LoVo (cell line): ENCODE data around the gene AOC3.
A peak's percentile ranks its signal among the peaks of the same experiment; 100 is the strongest.
"Not testable (repeated sequence)": the region's sequence is repeated elsewhere in the genome, so short reads cannot be mapped to it uniquely, and the experiment has no call there.

Experiments used
- DNase-seq: peaks from one replicate; pipeline ENCODE4 v3.0.0-alpha.2; 2016; ENCODE audit warnings: low spot score

The AOC3 gene

DNA sequence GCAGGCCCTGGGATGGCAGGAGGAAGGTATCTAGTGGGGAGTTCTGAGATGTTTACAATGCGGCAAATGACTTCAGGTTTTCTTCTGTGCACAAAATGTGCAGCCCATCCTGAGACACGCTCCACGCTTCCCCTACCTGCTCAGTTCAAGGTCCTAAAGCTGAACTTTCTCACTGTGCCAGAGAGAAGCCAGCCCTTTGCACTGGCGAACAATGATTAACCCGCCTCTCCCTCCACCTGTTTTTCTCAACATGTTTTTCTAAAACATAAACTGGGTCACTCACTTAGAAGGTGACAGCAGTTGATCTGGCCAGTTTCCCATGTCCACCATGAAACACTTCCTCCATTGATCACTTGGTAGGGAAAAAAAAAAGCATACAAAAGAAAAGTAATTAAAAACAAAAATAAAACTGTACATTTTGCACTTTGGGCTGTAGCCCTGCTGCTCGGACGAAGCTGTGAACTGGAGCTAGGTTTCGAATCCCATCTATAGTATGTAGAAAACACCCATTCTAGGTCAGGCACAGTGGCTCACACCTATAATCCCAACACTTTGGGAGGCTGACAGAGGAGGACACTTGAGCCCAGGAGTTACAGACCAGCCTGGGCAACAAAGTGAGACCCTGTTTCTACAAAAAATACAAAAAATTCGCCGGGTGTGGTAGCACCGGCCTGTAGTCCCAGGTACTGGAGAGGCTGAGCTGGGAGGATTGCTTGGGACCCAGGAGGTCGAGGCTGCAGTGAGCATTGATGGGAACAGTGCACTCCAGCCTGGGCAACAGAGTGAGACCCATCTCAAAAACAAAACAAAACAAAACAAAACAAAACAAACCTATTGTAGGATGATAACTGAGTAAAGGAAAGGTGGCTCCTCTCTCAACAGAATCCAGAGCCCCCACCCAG is 43.5 kb downstream of the AOC3 start:
- DNase-seq = no peak

DNA sequence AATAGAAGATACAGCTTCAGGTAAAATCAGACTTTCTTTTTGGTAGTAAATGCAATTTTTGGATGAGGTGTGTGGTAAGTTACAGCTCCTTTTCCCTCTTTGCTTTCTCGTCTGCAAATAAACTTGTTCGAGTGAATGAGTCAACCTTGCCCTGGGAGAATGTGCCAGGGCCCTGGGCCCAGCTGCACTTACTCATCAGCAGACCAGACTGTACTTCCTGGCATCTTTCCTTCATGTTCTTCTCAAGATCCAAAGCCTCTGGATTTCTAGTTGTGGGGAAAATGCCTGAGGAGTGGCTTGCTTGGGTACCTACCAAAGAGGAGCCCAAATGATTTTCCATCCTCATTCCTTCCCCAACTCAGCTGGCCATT is 44.2 kb downstream of the AOC3 start:
- peak; percentile 19 for DNase-seq

DNA sequence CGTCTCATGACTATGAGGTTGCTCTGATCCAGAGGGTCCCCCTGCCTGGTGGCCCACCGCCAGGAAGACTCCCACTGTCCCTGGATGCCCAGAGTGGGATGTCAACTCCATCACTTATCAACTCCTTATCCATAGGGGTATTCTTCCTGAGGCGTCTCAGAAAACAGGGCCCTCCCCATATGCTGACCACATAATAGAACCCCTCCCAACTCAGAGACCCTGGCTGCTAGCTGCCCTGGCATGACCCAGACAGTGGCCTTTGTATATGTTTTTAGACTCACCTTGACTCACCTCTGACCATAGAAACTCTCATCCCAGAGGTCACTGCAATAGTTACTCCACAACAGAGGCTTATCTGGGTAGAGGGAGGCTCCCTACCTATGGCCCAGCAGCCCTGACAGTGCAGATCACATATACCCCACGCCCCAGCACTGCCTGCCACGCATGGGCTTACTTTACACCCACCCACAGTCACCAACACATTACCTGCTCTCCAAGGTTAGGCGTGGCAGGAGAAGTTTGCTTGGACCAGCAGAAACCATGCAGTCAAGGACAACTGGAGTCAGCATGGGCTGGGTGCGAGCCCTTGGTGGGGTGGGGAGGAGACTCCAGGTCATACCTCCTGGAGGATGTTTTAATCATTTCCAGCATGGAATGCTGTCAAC is 47.3 kb downstream of the AOC3 start:
- DNase-seq = no peak

DNA sequence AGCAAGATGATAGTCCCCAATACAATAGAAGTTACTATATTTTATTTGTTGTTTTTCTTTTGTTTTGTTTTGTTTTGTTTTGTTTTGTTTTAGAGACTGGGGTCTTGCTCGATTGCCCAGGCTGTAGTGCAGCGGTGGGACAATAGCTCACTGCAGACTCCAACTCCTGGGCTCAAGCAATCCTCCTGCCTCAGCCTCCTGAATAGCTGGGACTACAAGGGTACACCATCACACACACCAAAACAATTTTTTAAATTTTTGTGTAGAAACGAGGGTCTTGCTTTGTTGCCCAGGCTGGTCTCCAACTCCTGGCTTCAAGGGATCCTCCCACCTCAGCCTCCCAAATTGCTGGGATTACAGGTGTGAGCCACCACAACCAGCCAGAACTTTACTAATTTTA is 49.0 kb downstream of the AOC3 start:
- DNase-seq = not testable (repeated sequence)

DNA sequence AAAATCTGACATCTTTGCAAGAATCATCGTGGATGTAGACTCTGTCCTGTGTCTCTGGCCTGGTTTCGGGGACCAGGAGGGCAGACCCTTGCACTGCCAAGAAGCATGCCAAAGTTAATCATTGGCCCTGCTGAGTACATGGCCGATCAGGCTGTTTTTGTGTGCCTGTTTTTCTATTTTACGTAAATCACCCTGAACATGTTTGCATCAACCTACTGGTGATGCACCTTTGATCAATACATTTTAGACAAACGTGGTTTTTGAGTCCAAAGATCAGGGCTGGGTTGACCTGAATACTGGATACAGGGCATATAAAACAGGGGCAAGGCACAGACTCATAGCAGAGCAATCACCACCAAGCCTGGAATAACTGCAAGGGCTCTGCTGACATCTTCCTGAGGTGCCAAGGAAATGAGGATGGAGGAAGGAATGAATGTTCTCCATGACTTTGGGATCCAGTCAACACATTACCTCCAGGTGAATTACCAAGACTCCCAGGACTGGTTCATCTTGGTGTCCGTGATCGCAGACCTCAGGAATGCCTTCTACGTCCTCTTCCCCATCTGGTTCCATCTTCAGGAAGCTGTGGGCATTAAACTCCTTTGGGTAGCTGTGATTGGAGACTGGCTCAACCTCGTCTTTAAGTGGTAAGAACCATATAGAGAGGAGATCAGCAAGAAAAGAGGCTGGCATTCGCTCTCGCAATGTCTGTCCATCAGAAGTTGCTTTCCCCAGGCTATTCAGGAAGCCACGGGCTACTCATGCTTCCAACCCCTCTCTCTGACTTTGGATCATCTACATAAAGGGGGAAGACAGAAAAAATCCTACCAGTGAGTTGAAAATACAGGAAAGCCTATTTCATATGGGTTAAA is 49.7 kb downstream of the AOC3 start, which contains the start of gene G6PC1:
Gene G6PC1 (plus strand): TSS at position 340 of the 872 bp plus-strand sequence. CDS start 78 bp downstream, at position 418.
- no peak for DNase-seq

DNA sequence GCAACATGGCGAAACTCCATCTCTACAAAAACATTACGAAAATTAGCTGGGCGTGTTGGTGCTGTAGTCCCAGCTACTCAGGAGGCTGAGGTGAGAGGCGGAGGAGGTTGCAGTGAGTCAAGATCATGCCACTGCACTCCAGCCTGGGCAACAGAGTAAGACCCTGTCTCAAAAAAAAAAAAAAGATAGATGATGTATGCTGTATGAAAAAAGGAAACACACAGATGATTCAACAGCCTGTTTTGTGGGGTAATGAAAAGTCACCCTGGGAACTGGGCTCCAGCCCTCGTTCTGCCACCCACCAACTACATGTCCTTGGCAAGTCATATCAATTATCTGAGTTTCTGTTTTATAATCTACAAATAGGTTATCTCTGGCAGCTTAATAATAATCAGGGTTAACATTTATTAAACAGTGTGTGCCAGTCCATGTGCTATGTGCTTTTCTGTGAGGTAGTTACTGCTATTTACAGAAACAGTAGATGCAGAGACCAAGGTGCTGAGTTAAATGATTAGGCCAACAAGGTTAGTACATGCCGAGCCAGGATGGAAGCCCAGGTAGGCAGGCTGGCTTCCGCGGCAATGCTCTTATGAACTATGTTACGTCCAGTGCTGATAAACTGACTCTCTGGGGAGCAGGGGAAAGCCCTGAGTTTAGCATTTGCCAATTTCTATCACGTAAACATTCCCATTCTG is 50.7 kb downstream of the AOC3 start:
- no peak for DNase-seq

DNA sequence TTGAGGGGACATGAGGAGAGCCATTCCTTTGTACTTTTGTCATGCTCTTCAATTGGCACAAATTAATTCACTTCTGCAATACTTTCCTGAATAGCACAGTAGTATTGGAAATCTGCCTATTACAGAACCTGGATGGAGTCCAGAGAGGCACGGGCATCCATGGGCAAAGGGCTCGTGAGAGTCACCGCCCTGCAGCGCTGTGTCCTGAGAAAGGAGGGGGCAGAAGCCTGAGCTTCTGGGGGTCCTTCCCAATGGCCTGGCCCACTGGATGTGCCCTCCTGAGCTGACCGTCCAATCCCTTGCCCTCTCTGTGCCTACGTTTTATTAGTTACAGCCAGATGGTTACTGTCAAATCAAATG is 53.1 kb downstream of the AOC3 start:
- DNase-seq = no peak

DNA sequence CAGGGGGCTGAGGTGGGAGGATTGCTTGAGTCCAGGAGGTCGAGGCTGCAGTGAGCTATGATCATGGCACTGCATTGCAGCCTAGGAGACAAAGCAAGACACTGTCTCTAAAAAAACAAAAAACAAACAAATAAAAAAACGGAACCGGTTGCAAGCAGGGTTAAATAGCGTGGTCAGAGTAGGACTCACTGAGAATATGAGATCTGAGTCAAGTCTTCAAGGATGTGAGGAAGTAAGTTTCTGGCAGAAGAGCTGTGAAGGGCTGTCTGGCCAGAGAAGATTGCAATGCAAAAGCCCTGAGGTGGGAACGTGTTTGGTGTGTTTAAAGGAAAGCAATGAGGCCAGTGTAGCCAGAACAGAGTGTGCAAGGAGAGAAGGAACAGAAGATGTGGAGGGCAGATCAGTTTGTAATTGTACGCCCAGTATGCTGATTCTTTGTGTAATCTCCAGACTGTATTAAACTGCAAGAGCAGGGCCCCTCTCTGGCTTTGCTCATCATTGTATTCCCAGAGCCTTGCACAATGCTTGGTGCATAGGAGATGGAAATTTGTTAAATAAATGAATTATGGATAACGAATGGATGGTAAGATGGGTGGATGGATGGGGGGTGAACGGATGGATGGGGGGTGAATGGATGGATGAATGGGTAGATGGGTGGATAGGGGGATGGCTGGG is 55.9 kb downstream of the AOC3 start:
- DNase-seq = no peak
